HL-60 (cell line): Measurements from ENCODE around the gene DBF4B.
"Not testable (repeated sequence)": the region's sequence is repeated elsewhere in the genome, so short reads cannot be mapped to it uniquely, and the experiment has no call there.

ENCODE experiments used
- CTCF ChIP-seq: IDR thresholded peaks from one replicate; pipeline ENCODE4 v1.5.1; 2011; ENCODE audit warnings: low read length, control low read depth, inconsistent platforms; ENCODE audit not compliant: insufficient read depth
- REST ChIP-seq: IDR thresholded peaks from 2 replicates; pipeline ENCODE4 v1.6.1; 2012; ENCODE audit warnings: low read depth; ENCODE audit not compliant: insufficient replicate concordance
- SPI1 ChIP-seq: IDR thresholded peaks from 2 replicates; pipeline ENCODE4 v1.6.1; 2012; ENCODE audit warnings: low read depth, mild to moderate bottlenecking, borderline replicate concordance

- TF ChIP-seq CTCF, REST, SPI1: not testable (repeated sequence)
Observed at GRCh38 chr17:44726121-44726520, 17.7 kb downstream of the DBF4B start.
